B cell (primary cell): Measurements from ENCODE around the gene CD93.

ENCODE experiments used
- CTCF ChIP-seq: fragments of 200-600 bp; IDR thresholded peaks from one replicate; pipeline ENCODE4 v1.8.0; 2022; ENCODE audit warnings: antibody characterized with exemption, mild to moderate bottlenecking
- EZH2 ChIP-seq: IDR thresholded peaks from 2 replicates; pipeline ENCODE4 v1.6.1; 2012; ENCODE audit warnings: borderline replicate concordance, low read depth, mild to moderate bottlenecking, moderate library complexity, low read length; ENCODE audit not compliant: insufficient read depth, poor library complexity, severe bottlenecking

GRCh38 chr20:23060629-23061028, 25.5 kb downstream of the CD93 start:
- TF ChIP-seq CTCF (no peak), EZH2 (no peak)
